Lung (tissue), 12 donors: ENCODE measurements around the gene DYNLRB1. TPM values are rescaled to one million over a fixed set of nuclear protein-coding genes. Genes with fewer than 3 reads are reported as not detected.

Experiments used
- ATAC-seq: fragments of 200-7000 bp; cut with Tn5 transposase; one replicate; pipeline ENCODE4 v1.9.1; 2020; ENCODE audit warnings: moderate number of reproducible peaks; ENCODE audit not compliant: insufficient read depth, low FRiP score
- DNase-seq, 3 donors: peaks; one replicate each; pipeline ENCODE4 v3.0.0-alpha.2; 2013 to 2017
- H3K27ac ChIP-seq, 2 donors: one replicate each; pipeline ENCODE4 v1.5.1; 2013; ENCODE audit warnings: mild to moderate bottlenecking in 2 of 2, moderate library complexity in 2 of 2, control low read depth in 1 of 2, inconsistent platforms in 1 of 2, low read depth in 1 of 2, low read length in 1 of 2
- H3K27me3 ChIP-seq, 3 donors: one replicate each; pipeline ENCODE4 v1.5.1; 2013; ENCODE audit warnings: low read length in 2 of 3; ENCODE audit not compliant: control insufficient read depth in 3 of 3, insufficient read depth in 3 of 3
- H3K36me3 ChIP-seq, 4 donors: one replicate each; pipeline ENCODE4 v1.5.1; 2013; ENCODE audit warnings: low read length in 4 of 4, mild to moderate bottlenecking in 1 of 4, moderate library complexity in 1 of 4; ENCODE audit not compliant: control insufficient read depth in 4 of 4, insufficient read depth in 4 of 4
- H3K4me1 ChIP-seq, 5 donors: one replicate each; pipeline ENCODE4 v1.5.1; 2013; ENCODE audit warnings: low read length in 5 of 5, mild to moderate bottlenecking in 2 of 5, moderate library complexity in 1 of 5; ENCODE audit not compliant: control insufficient read depth in 5 of 5, insufficient read depth in 5 of 5
- H3K4me3 ChIP-seq: one replicate; pipeline ENCODE4 v1.5.1; 2013; ENCODE audit warnings: mild to moderate bottlenecking, control low read depth, moderate library complexity
- H3K9ac ChIP-seq, 2 donors: one replicate each; pipeline ENCODE4 v1.5.1; 2013; ENCODE audit warnings: low read length in 2 of 2, control low read depth in 1 of 2; ENCODE audit not compliant: insufficient read depth in 1 of 2
- H3K9me3 ChIP-seq, 4 donors: one replicate each; pipeline ENCODE4 v1.5.1; 2013; ENCODE audit warnings: low read length in 3 of 4, mild to moderate bottlenecking in 1 of 4, moderate library complexity in 1 of 4; ENCODE audit not compliant: control insufficient read depth in 4 of 4, insufficient read depth in 3 of 4
- WGBS, 2 donors: extraction: QIAGEN DNeasy Blood & Tissue Kit; methylation state at CpG; one replicate each; pipeline ENCODE4 v1.1.7; 2013; 5-methylcytosine and 5-hydroxymethylcytosine counted together
- polyA plus RNA-seq, 2 donors: library from polyadenylated mRNA; stranded (reverse); fragments of 200-250 nt; gene quantifications; one replicate each; pipeline ENCODE4 v1.2.1, GENCODE V29; 2013
- total RNA-seq, 2 donors: library from RNA; depleted of rRNA in 1 of 2; stranded (reverse); fragments of >200 nt in 1 of 2; gene quantifications; one replicate each; pipeline ENCODE4 v1.2.1, GENCODE V29; 2014 to 2021
- TF ChIP-seq, protein P1 (sequence below): IDR thresholded peaks from 2 replicates; pipeline ENCODE4 v1.5.1; 2012; ENCODE audit warnings: mild to moderate bottlenecking; ENCODE audit errors: control extremely low read depth, extremely low read depth
- donor health status: control.
- donor health status: control.
- donor health status: Bipolar disorder and iron deficiency.
- donor health status: healthy.
- donor health status: DM: yes; HTN: yes; CAD: no.

The DYNLRB1 gene
- total and polyA plus RNA-seq, 4 donors = 77.3 to 433 (median 156) TPM

GRCh38 chr20:34485068-34485634 is 31.1 kb upstream of the DYNLRB1 start:
- peaks cover 16 to 33% (median 24%) of the 10 kb centered on the region in 4 donors for H3K36me3 ChIP-seq
- WGBS, 2 donors = 78 to 80% methylated on average over 4 of the region's 4 CpGs
- ATAC-seq = no peak
- no peaks in the 10 kb centered on the region for H3K27me3 ChIP-seq
- no peak for DNase-seq
- H3K27ac ChIP-seq = no peak overlapping the region
- TF ChIP-seq, protein P1, sequence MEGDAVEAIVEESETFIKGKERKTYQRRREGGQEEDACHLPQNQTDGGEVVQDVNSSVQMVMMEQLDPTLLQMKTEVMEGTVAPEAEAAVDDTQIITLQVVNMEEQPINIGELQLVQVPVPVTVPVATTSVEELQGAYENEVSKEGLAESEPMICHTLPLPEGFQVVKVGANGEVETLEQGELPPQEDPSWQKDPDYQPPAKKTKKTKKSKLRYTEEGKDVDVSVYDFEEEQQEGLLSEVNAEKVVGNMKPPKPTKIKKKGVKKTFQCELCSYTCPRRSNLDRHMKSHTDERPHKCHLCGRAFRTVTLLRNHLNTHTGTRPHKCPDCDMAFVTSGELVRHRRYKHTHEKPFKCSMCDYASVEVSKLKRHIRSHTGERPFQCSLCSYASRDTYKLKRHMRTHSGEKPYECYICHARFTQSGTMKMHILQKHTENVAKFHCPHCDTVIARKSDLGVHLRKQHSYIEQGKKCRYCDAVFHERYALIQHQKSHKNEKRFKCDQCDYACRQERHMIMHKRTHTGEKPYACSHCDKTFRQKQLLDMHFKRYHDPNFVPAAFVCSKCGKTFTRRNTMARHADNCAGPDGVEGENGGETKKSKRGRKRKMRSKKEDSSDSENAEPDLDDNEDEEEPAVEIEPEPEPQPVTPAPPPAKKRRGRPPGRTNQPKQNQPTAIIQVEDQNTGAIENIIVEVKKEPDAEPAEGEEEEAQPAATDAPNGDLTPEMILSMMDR = no peak
- no peak overlapping the region for H3K9ac ChIP-seq
- no peaks in the 10 kb centered on the region for H3K9me3 ChIP-seq
- no peaks in the 10 kb centered on the region for H3K4me1 ChIP-seq
- no peak overlapping the region for H3K4me3 ChIP-seq

DNA sequence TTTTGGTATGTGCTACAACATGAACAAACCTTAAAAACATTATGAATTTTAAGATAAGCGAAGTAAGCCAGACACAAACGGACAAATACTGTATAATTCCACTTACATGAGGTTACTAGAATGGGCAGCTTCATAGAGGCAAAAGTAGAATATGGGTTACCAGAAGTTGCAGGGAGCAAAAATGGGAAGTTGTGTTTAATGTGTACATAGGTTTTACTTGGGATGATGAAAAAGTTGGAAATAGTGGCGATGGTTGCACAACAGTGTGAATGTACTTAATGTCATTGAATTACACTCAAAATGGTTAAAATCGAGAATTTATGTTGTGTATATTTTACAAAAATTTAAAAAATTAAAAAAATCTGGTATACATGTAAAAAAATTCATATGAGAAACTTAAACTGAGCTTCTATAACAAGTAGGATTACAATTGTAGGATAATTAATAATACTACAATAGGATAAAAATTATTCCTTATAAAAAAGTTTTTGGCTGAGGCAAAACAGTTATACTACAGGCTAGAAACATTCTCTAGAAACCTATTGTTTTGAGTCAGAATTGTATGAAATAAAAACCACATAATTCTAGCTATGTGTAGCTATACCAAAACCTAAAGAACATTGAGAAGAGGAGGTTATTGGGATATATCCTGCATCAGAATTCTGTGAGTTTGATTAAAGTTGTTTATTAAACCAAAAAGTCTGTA is 24.8 kb upstream of the DYNLRB1 start:
- H3K4me3 ChIP-seq = no peak overlapping the region
- no peak overlapping the region for H3K27ac ChIP-seq
- ATAC-seq = no peak
- H3K36me3 ChIP-seq = peaks cover 17 to 42% (median 19%) of the 10 kb centered on the region in 4 donors
- no peak for DNase-seq
- no peak overlapping the region for H3K9ac ChIP-seq
- no peaks in the 10 kb centered on the region for H3K27me3 ChIP-seq
- whole genome bisulfite sequencing, 2 donors = 75 to 91% methylated on average over 4 of the region's 4 CpGs
- H3K4me1 ChIP-seq = no peaks in the 10 kb centered on the region
- TF ChIP-seq, protein P1 = no peak
- no peaks in the 10 kb centered on the region for H3K9me3 ChIP-seq

DNA sequence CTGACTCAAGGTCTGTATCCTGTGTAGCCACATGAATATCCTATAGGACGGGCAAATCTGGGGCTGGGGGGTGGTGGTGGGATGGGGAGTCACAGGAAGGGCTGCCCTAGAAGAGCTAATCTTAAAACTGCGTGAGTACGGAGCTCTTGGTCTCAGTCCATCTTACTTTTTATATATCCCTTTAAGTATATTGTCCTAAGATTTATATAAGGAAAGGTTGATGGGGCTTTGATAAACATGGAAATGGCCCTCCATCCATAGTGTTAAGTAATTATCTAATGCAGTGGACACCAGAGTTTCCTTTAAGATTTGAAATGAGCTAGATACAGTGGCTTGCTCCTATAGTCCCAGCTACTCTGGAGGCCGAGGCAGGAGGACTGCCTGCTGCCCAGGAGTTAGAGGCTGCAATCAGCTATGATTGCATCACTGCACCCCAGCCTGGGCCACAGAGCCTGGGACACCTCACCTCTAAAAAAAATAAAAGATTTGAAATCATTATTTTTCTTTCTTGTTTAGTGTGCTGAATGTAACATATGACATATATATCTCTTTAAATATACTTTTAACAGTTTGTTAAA is 24.2 kb upstream of the DYNLRB1 start:
- TF ChIP-seq, protein P1 = no peak
- WGBS, 2 donors = 95 to 96% methylated on average over 4 of the region's 4 CpGs
- ATAC-seq (no peak), DNase-seq (no peak)
- Histone ChIP-seq H3K27ac (no peak overlapping the region), H3K9ac (no peak overlapping the region), H3K27me3 (no peaks in the 10 kb centered on the region), H3K36me3 (peaks cover 15 to 43% (median 21%) of the 10 kb centered on the region in 4 donors), H3K4me1 (no peaks in the 10 kb centered on the region), H3K9me3 (no peaks in the 10 kb centered on the region), H3K4me3 (no peak overlapping the region)
